Testis (tissue), 2 donors: ENCODE measurements around the gene P3H1.

Experiments used
- POLR2A ChIP-seq: fragments of 450-650 bp; IDR thresholded peaks from one replicate; pipeline ENCODE4 v1.6.1; 2017; ENCODE audit warnings: antibody characterized with exemption, mild to moderate bottlenecking, moderate library complexity
- TF ChIP-seq, protein P1 (sequence below), 3 experiments: fragments of 450-650 bp in 2 of 3; fragments of 200-600 bp in 1 of 3; sonication (generic) in 1 of 3; IDR thresholded peaks; one replicate each; pipeline ENCODE4 v1.5.1; 2016 to 2019; ENCODE audit warnings: antibody characterized with exemption in 3 of 3, mild to moderate bottlenecking in 2 of 3, moderate library complexity in 1 of 3

DNA sequence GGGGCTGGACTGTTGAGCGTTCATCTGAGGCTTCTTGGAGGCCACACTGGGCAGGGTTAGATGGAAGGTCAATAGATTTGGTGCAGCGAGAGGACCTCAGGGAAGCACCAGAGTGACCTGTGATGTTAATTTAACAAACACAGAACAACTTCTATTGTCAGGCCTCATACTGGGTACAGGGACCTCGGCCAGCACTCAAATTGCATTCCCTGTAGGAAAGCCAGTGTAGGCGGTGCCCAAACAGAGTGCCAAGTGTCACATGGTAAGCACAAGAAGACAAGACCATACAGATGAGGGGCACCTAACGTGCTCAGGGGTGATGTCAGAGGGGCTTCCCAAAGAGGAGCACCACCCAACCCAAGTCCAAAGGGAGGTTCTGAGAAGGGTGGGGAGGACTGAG is 19.3 kb upstream of the P3H1 start:
- TF ChIP-seq, protein P1, sequence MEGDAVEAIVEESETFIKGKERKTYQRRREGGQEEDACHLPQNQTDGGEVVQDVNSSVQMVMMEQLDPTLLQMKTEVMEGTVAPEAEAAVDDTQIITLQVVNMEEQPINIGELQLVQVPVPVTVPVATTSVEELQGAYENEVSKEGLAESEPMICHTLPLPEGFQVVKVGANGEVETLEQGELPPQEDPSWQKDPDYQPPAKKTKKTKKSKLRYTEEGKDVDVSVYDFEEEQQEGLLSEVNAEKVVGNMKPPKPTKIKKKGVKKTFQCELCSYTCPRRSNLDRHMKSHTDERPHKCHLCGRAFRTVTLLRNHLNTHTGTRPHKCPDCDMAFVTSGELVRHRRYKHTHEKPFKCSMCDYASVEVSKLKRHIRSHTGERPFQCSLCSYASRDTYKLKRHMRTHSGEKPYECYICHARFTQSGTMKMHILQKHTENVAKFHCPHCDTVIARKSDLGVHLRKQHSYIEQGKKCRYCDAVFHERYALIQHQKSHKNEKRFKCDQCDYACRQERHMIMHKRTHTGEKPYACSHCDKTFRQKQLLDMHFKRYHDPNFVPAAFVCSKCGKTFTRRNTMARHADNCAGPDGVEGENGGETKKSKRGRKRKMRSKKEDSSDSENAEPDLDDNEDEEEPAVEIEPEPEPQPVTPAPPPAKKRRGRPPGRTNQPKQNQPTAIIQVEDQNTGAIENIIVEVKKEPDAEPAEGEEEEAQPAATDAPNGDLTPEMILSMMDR (IDR thresholded peaks at IDR 0.05) = no peak
- TF ChIP-seq POLR2A = no peak
